HG02852 (cell line): ENCODE results near the gene TNFRSF8.

Experiments
- ATAC-seq: cut with Tn5 transposase; IDR thresholded peaks from one replicate; pipeline ENCODE4 v1.9.1; 2021; ENCODE audit warnings: mild to moderate bottlenecking, moderate library complexity; ENCODE audit not compliant: unreplicated experiment

TNFRSF8 gene

DNA sequence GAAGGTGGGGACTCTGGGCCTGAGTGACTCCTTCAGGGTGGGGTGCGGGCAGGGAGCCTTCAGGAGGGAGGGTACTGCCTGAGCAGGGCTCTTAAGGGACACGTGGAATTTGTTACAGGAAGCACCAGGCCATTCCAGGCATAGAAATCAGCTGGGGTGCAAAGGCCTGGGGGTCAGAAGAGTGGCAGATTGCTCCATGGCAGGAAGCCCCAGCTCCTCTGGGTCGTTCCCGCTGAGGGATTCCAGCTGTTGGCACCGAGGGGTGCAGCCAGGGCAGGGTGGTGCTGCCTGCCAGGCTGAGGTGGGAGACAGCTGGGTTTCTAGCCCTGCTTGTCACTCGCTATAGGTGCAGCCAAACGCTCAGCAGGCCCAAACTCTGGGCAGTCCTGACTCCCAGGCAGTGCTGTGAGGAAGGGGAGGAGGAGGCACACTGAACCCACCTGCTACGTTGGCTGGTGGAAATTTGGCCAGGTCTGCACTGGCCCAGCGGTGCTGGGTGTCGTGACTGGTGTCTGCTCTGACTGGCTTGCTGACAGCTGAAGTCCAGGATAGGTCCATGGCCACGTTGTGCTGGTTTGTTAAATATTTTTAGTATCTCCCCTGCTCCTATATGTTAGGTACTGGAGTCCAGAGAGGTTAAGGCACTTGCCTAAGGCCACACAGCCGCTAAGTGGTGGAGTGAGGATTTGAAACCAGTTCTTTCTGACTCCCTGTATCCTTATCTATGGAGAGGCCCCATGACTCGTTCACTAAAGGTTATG lies 123.0 kb downstream of the TNFRSF8 start:
- no peak for ATAC-seq

DNA sequence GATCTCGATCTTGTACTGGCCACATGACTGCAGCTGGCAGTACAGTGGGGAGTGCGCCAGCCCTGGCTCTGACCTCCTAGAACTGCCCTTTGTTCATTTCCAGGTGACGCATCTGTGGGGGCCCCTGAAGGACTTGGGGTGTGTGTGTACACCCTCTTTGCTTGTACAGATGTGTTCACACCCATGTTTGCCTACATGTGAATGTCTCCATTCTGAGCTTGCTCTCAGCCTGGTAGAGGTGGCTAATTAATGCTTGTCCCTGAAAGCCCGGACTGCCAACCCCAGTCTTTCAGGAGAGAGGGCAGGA lies 123.5 kb downstream of the TNFRSF8 start:
- no peak for ATAC-seq

DNA sequence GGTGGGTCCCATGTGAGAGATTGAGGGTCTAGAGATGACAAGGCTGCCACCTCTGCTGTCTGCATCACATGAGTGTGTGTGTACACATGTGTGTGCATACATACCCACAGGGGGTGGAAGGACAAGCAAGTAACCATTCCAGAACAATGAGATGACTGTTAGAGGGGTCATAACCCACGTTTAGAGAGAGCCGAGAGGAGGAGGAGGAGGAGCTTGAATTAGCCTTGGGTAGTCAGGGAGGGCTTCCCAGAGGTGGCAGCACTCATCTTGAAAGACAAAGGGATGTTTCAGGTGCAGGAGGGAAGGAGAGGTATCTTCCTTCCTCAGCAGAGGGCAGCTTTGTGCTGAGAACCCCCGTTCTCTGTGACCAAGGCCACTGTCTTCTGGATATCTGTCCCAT lies 125.0 kb downstream of the TNFRSF8 start:
- ATAC-seq: no peak

DNA sequence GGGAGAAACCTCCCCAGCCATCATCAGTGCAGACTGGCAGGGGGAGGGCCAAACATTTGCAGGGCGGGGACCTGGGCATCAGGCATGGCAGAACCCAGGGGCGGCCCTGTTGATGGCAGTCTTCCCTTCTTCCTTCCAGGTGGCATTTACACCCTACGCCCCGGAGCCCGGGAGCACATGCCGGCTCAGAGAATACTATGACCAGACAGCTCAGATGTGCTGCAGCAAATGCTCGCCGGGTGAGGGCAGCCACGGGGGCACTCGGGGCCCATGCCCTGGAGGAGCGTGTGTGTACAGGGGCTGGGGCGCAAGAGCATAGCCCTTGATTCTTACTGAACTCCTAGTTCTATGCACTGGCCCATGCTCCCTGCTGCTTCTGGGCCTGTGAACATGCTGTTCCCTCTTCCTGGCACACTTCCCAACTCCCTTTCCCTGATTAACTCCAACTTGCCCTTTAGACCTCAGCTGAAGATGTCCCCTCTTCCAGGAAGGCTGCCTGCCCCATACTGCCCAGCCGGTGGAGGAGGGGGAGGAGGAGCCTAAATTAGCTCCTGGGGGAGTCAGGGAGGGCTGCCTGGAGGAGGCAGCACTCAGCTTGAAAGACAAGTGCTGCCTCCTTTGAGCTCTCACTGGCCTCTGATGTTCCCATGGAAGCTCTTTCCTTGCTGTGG lies 125.7 kb downstream of the TNFRSF8 start:
- no peak for ATAC-seq

DNA sequence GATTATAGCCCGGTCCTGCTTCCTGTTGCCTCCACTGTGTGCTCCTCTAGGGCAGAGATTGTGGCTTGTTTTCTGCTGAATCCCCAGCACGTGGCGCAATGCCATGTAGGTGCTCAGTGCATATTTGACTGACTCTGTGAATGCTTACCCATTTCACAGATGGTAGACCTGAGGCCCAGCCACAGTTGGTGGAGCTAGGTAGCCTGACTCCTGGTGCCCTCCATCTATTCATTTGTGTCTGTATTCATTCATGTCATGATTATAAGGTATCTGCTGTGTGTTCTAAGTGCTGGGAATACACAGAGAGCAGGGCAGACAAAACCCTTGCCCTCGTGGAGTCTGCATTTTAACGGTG lies 126.2 kb downstream of the TNFRSF8 start:
- ATAC-seq: no peak

DNA sequence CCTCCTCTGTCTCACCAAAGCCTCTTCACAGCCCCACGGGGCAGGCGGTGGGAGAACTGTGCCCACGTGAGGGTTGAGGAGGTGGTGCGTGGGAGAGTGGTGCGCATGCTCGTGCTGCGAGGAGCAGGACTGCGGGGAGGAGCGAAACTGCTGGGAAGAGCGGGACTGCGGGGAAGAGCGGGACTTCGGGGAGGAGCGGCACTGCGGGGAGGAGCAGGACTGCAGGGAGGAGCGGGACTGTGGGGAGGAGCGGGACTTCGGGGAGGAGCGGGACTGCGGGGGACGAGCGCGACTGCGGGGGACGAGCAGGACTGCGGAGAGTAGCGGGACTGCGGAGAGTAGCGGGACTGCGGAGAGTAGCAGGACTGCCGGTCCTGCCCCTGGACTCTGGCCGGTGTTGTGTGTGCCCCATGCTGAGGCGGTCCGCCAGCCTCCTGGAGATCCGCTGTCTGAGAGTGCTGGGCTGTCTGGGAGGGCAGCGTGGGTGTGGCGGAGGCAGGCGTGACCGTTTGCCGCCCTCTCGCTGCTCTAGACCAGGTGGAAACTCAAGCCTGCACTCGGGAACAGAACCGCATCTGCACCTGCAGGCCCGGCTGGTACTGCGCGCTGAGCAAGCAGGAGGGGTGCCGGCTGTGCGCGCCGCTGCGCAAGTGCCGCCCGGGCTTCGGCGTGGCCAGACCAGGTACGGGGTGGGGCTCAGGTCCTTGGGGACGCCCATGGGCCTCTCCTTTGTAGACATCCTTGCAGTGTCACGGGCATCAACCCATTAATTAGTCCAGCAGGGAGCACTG lies 128.3 kb downstream of the TNFRSF8 start:
- ATAC-seq: no peak
